RWPE2 (cell line): Measurements from ENCODE around the gene KCTD11.

Source experiments
- ATAC-seq: fragments of 200-7000 bp; cut with Tn5 transposase; 3 replicates; pipeline ENCODE4 v1.9.1; 2021; ENCODE audit warnings: low read depth
- DNase-seq: peaks from one replicate; pipeline ENCODE4 v3.0.0-alpha.2; 2020; ENCODE audit warnings: low spot score
- H3K27ac ChIP-seq: fragments of 450-650 bp; 2 replicates; pipeline ENCODE4 v1.5.1; 2017; ENCODE audit warnings: mild to moderate bottlenecking; ENCODE audit not compliant: poor library complexity, severe bottlenecking
- H3K27me3 ChIP-seq: fragments of 250-450 bp; sonication (Bioruptor Pico); 2 replicates; pipeline ENCODE4 v1.5.1; 2021; ENCODE audit warnings: mild to moderate bottlenecking, moderate library complexity; ENCODE audit not compliant: insufficient read depth, poor library complexity, severe bottlenecking
- H3K36me3 ChIP-seq: fragments of 250-450 bp; sonication (Bioruptor Pico); 2 replicates; pipeline ENCODE4 v1.5.1; 2020; ENCODE audit warnings: low read depth, mild to moderate bottlenecking, moderate library complexity
- H3K4me1 ChIP-seq: fragments of 250-450 bp; sonication (Bioruptor Pico); 2 replicates; pipeline ENCODE4 v1.5.1; 2021; ENCODE audit warnings: mild to moderate bottlenecking, moderate library complexity; ENCODE audit not compliant: insufficient read depth, poor library complexity, severe bottlenecking
- H3K4me3 ChIP-seq: fragments of 250-450 bp; sonication (Bioruptor Pico); 2 replicates; pipeline ENCODE4 v1.5.1; 2021; ENCODE audit warnings: mild to moderate bottlenecking, moderate library complexity; ENCODE audit not compliant: severe bottlenecking
- H3K9me3 ChIP-seq: fragments of 250-450 bp; sonication (Bioruptor Pico); 2 replicates; pipeline ENCODE4 v1.5.1; 2021; ENCODE audit warnings: mild to moderate bottlenecking, moderate library complexity; ENCODE audit not compliant: severe bottlenecking
- CTCF ChIP-seq: fragments of 450-650 bp; IDR thresholded peaks from one replicate; pipeline ENCODE4 v1.5.1; 2017; ENCODE audit warnings: mild to moderate bottlenecking, moderate library complexity; ENCODE audit not compliant: poor library complexity, severe bottlenecking

KCTD11 gene

GRCh38 chr17:7389924-7390910 is 38.3 kb downstream of the KCTD11 start:
- Histone ChIP-seq H3K27me3 (no peaks in the 10 kb centered on the region), H3K36me3 (peaks cover 50% of the 10 kb centered on the region), H3K4me1 (no peaks in the 10 kb centered on the region), H3K9me3 (no peaks in the 10 kb centered on the region), H3K4me3 (no peak overlapping the region), H3K27ac (no peak overlapping the region)
- TF ChIP-seq CTCF = no peak
- no peak for ATAC-seq
- no peak for DNase-seq

- TF ChIP-seq CTCF = no peak
- Histone ChIP-seq H3K9me3 (no peaks in the 10 kb centered on the region), H3K4me1 (no peaks in the 10 kb centered on the region), H3K27me3 (no peaks in the 10 kb centered on the region), H3K27ac (no peak overlapping the region), H3K4me3 (no peak overlapping the region), H3K36me3 (peaks cover 50% of the 10 kb centered on the region)
- DNase-seq (no peak), ATAC-seq (no peak)
Observed at GRCh38 chr17:7391307-7391706, 39.3 kb downstream of the KCTD11 start.

- no peaks in the 10 kb centered on the region for H3K9me3 ChIP-seq
- H3K4me3 ChIP-seq = peak overlapping the region; percentile 76
- no peaks in the 10 kb centered on the region for H3K27me3 ChIP-seq
- H3K27ac ChIP-seq = peak overlapping the region; percentile 73
- ATAC-seq (no peak), DNase-seq (peak; percentile 59)
- no peaks in the 10 kb centered on the region for H3K4me1 ChIP-seq
- TF ChIP-seq CTCF = no peak
- H3K36me3 ChIP-seq = peaks cover 48% of the 10 kb centered on the region
Observed at GRCh38 chr17:7392696-7393612, 41.0 kb downstream of the KCTD11 start.

- no peak for TF ChIP-seq CTCF
- DNase-seq (peak; percentile 72), ATAC-seq (peak; percentile 58)
- peak overlapping the region; percentile 73 for H3K27ac ChIP-seq
- H3K4me1 ChIP-seq = no peaks in the 10 kb centered on the region
- no peaks in the 10 kb centered on the region for H3K9me3 ChIP-seq
- peaks cover 40% of the 10 kb centered on the region for H3K36me3 ChIP-seq
- H3K4me3 ChIP-seq = peak overlapping the region; percentile 76
- no peaks in the 10 kb centered on the region for H3K27me3 ChIP-seq
Observed at GRCh38 chr17:7393613-7394451, 41.9 kb downstream of the KCTD11 start.
